Thyroid gland (tissue), 4 donors: Measurements from ENCODE around the gene IDS.

Source experiments
- CTCF ChIP-seq, 6 experiments: fragments of 200-600 bp in 3 of 6; fragments of 450-650 bp in 3 of 6; sonication (generic) in 3 of 6; IDR thresholded peaks; one replicate each; pipeline ENCODE4 v1.5.1; 2016 to 2019; ENCODE audit warnings: antibody characterized with exemption in 6 of 6, mild to moderate bottlenecking in 2 of 6, inconsistent platforms in 1 of 6, moderate library complexity in 1 of 6
- POLR2A ChIP-seq, 2 donors: fragments of 450-650 bp; IDR thresholded peaks; one replicate each; pipeline ENCODE4 v1.6.1; 2017; ENCODE audit warnings: antibody characterized with exemption in 2 of 2, mild to moderate bottlenecking in 2 of 2, moderate library complexity in 1 of 2

GRCh38 chrX:149527705-149528104 lies 22.6 kb upstream of the IDS start:
- peak in 3 of 6 experiments; percentile 41 to 46 (median 42) for TF ChIP-seq CTCF (IDR thresholded peaks at IDR 0.05)
- no peak for TF ChIP-seq POLR2A (IDR thresholded peaks at IDR 0.05)
